DND-41 (cell line): Measurements from ENCODE around the gene PNPLA1.

ENCODE experiments used
- ATAC-seq: fragments of 200-7000 bp; cut with Tn5 transposase; 3 replicates; pipeline ENCODE4 v1.9.1; 2021; ENCODE audit warnings: low read depth; ENCODE audit not compliant: insufficient read depth
- DNase-seq: peaks from one replicate; pipeline ENCODE4 v3.0.0-alpha.2; 2020
- H2AFZ ChIP-seq: 2 replicates; pipeline ENCODE4 v1.6.0; 2012; ENCODE audit warnings: low read depth, low read length
- H3K27ac ChIP-seq: 2 replicates; pipeline ENCODE4 v1.5.1; 2012; ENCODE audit warnings: low read length, inconsistent platforms
- H3K27me3 ChIP-seq: fragments of 200-600 bp; sonication (generic); 2 replicates; pipeline ENCODE4 v1.6.0; 2012; ENCODE audit warnings: low read length, mild to moderate bottlenecking, inconsistent platforms; ENCODE audit not compliant: insufficient read depth, poor library complexity
- H3K36me3 ChIP-seq: 2 replicates; pipeline ENCODE4 v1.5.1; 2012; ENCODE audit warnings: low read length, inconsistent platforms; ENCODE audit not compliant: insufficient read depth
- H3K4me1 ChIP-seq: 2 replicates; pipeline ENCODE4 v1.5.1; 2012; ENCODE audit warnings: mild to moderate bottlenecking, low read length; ENCODE audit not compliant: insufficient read depth
- H3K4me2 ChIP-seq: 2 replicates; pipeline ENCODE4 v1.6.0; 2012; ENCODE audit warnings: mild to moderate bottlenecking, moderate library complexity, low read length, inconsistent platforms; ENCODE audit not compliant: insufficient read depth
- H3K4me3 ChIP-seq, 2 experiments: fragments of 200-600 bp in 1 of 2; shearing (Covaris generic) in 1 of 2; 2 replicates each; pipeline ENCODE4 v1.5.1; 2012 to 2016; ENCODE audit warnings: inconsistent platforms in 2 of 2, low read length in 2 of 2, mild to moderate bottlenecking in 2 of 2, low read depth in 1 of 2, moderate library complexity in 1 of 2
- H3K79me2 ChIP-seq: 2 replicates; pipeline ENCODE4 v1.6.0; 2012; ENCODE audit warnings: low read length, inconsistent platforms; ENCODE audit not compliant: insufficient read depth
- H3K9ac ChIP-seq: 2 replicates; pipeline ENCODE4 v1.6.0; 2012; ENCODE audit warnings: low read depth, mild to moderate bottlenecking, inconsistent platforms, low read length, moderate library complexity
- H3K9me3 ChIP-seq: 2 replicates; pipeline ENCODE4 v1.5.1; 2012; ENCODE audit warnings: low read length, moderate library complexity, mild to moderate bottlenecking, inconsistent platforms; ENCODE audit not compliant: insufficient read depth, severe bottlenecking
- H4K20me1 ChIP-seq: 2 replicates; pipeline ENCODE4 v1.6.0; 2012; ENCODE audit warnings: low read length; ENCODE audit not compliant: insufficient read depth
- CTCF ChIP-seq: IDR thresholded peaks from 2 replicates; pipeline ENCODE4 v1.5.1; 2012; ENCODE audit warnings: borderline replicate concordance, low read length, moderate library complexity, mild to moderate bottlenecking; ENCODE audit not compliant: poor library complexity, severe bottlenecking; ENCODE audit errors: extremely low read depth
- EZH2 ChIP-seq: IDR thresholded peaks from 3 replicates; pipeline ENCODE4 v1.6.1; 2012; ENCODE audit warnings: borderline replicate concordance, low read depth, mild to moderate bottlenecking, moderate library complexity, low read length, inconsistent platforms; ENCODE audit not compliant: severe bottlenecking

PNPLA1 gene

DNA sequence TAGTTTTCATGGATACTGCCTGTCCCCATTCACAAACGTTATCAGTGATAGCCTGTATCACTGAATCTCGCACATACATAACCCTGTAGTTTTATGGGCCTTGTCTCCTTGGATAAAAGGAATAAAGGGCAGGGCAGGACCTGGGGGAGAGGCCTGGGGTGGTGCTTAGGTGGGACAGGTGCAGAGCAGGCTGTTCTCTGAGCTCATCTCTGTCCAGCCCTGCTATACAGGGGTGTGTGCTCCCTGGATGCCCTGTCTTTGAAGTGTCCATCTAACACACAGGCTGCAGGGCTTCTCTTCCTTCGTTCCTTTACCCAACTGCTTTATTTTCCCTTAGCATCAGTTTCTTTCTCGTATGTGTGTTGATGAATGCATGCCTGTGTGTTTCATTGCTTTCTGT, 46.9 kb upstream of the PNPLA1 start:
- no peak for DNase-seq
- no peak overlapping the region for H3K9ac ChIP-seq
- no peaks in the 10 kb centered on the region for H3K4me1 ChIP-seq
- TF ChIP-seq CTCF (no peak), EZH2 (no peak)
- no peak overlapping the region for H3K27ac ChIP-seq
- no peaks in the 10 kb centered on the region for H3K9me3 ChIP-seq
- no peaks in the 10 kb centered on the region; the same call in 1 of the 2 replicates for H4K20me1 ChIP-seq
- no peak overlapping the region for H3K4me3 ChIP-seq
- no peaks in the 10 kb centered on the region for H3K27me3 ChIP-seq
- no peaks in the 10 kb centered on the region for H3K79me2 ChIP-seq
- ATAC-seq, result no peak
- peaks cover 87% of the 10 kb centered on the region for H3K36me3 ChIP-seq
- no peak overlapping the region for H3K4me2 ChIP-seq
- no peak overlapping the region for H2AFZ ChIP-seq

DNA sequence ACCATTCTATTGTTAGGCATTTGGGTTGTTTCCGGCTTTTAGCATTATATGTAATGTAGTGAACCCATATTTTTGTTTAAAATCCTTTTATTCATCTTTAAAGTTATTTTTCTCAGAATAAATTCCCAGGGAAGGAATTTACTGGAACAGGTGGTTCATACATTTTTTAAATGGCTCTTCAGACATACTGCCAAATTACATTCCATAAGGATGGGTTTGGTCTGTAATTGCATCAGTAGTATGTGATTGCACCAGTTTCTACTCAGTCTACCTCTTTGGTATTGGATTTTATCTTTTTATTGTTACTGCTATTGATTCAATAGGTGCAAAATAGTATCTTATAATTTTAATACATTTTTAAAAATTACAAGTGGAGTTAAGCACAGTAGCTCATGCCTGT, 46.2 kb upstream of the PNPLA1 start:
- no peak overlapping the region for H2AFZ ChIP-seq

GRCh38 chr6:36224918-36225461, 44.9 kb upstream of the PNPLA1 start:
- no peak overlapping the region for H3K27ac ChIP-seq
- peaks cover 89% of the 10 kb centered on the region for H3K36me3 ChIP-seq
- TF ChIP-seq CTCF (no peak), EZH2 (no peak)
- no peak overlapping the region for H3K4me2 ChIP-seq
- ATAC-seq (no peak), DNase-seq (no peak)
- no peak overlapping the region for H3K4me3 ChIP-seq
- no peaks in the 10 kb centered on the region for H3K27me3 ChIP-seq
- H4K20me1 ChIP-seq, result 0 out of 2 replicates have a peak, but pooled peaks cover 3% of the 10 kb centered on the region
- no peak overlapping the region for H3K9ac ChIP-seq
- no peaks in the 10 kb centered on the region for H3K9me3 ChIP-seq
- no peak overlapping the region for H2AFZ ChIP-seq
- no peaks in the 10 kb centered on the region for H3K4me1 ChIP-seq
- H3K79me2 ChIP-seq, result no peaks in the 10 kb centered on the region

More for the DNA sequence above, 46.2 kb upstream of the PNPLA1 start:
- H3K9me3 ChIP-seq, result no peaks in the 10 kb centered on the region
- peaks cover under 1% of the 10 kb centered on the region; the same call in 1 of the 2 replicates for H4K20me1 ChIP-seq
- peaks cover 89% of the 10 kb centered on the region for H3K36me3 ChIP-seq
- TF ChIP-seq CTCF (no peak), EZH2 (no peak)
- H3K4me2 ChIP-seq, result no peak overlapping the region
- ATAC-seq, result no peak
- H3K4me1 ChIP-seq, result no peaks in the 10 kb centered on the region
- no peak overlapping the region for H3K27ac ChIP-seq
- H3K27me3 ChIP-seq, result no peaks in the 10 kb centered on the region
- no peaks in the 10 kb centered on the region for H3K79me2 ChIP-seq
- H3K9ac ChIP-seq, result no peak overlapping the region
- no peak for DNase-seq
- H3K4me3 ChIP-seq, result no peak overlapping the region
